Endodermal cell (in vitro differentiated cells): ENCODE results near the gene HSPG2. TPM values are rescaled to one million over a fixed set of nuclear protein-coding genes. Genes with fewer than 3 reads are reported as not detected.

Experiments
- DNase-seq: peaks from one replicate; pipeline ENCODE4 v3.0.0-alpha.2; 2017
- H3K27ac ChIP-seq: 2 replicates; pipeline ENCODE4 v1.5.1; 2013; ENCODE audit warnings: mild to moderate bottlenecking, low read depth, low read length, moderate library complexity
- H3K27me3 ChIP-seq: 2 replicates; pipeline ENCODE4 v1.6.1; 2013; ENCODE audit warnings: mild to moderate bottlenecking, low read length, moderate library complexity; ENCODE audit not compliant: insufficient read depth, control insufficient read depth, poor library complexity, severe bottlenecking
- H3K36me3 ChIP-seq: 2 replicates; pipeline ENCODE4 v1.7.0; 2013; ENCODE audit warnings: mild to moderate bottlenecking, low read length, moderate library complexity; ENCODE audit not compliant: control insufficient read depth, insufficient read depth
- H3K4me1 ChIP-seq: one replicate; pipeline ENCODE4 v1.7.0; 2013; ENCODE audit warnings: low read length; ENCODE audit not compliant: control insufficient read depth, insufficient read depth
- H3K4me3 ChIP-seq: 2 replicates; pipeline ENCODE4 v1.5.1; 2013; ENCODE audit warnings: mild to moderate bottlenecking, low read length, moderate library complexity
- H3K9ac ChIP-seq: 2 replicates; pipeline ENCODE4 v1.6.1; 2013; ENCODE audit warnings: mild to moderate bottlenecking, low read length, moderate library complexity; ENCODE audit not compliant: poor library complexity, severe bottlenecking; ENCODE audit errors: extremely low read depth
- H3K9me3 ChIP-seq: 2 replicates; pipeline ENCODE4 v1.6.1; 2013; ENCODE audit warnings: mild to moderate bottlenecking, low read length, moderate library complexity; ENCODE audit not compliant: control insufficient read depth
- H3K27ac Mint-ChIP-seq: 2 replicates; pipeline ENCODE4 v1.8.0; 2020; ENCODE audit warnings: mixed read lengths
- H3K27me3 Mint-ChIP-seq: 2 replicates; pipeline ENCODE4 v1.8.0; 2021; ENCODE audit warnings: mild to moderate bottlenecking, mixed read lengths; ENCODE audit not compliant: insufficient read depth
- H3K36me3 Mint-ChIP-seq: 2 replicates; pipeline ENCODE4 v1.8.0; 2020; ENCODE audit warnings: low read depth, mixed read lengths
- H3K4me1 Mint-ChIP-seq: 2 replicates; pipeline ENCODE4 v1.8.0; 2020; ENCODE audit warnings: mixed read lengths
- H3K4me3 Mint-ChIP-seq: 2 replicates; pipeline ENCODE4 v1.8.0; 2020; ENCODE audit warnings: mild to moderate bottlenecking, moderate library complexity, mixed read lengths
- H3K9me3 Mint-ChIP-seq: 2 replicates; pipeline ENCODE4 v1.8.0; 2020; ENCODE audit warnings: mild to moderate bottlenecking, mixed read lengths
- WGBS, 2 experiments: methylation state at CpG; one replicate each; pipeline versions ENCODE4 v1.1.5 to v1.1.7; 2013; ENCODE audit warnings: missing lambda C conversion rate in 2 of 2, mixed read lengths in 1 of 2; ENCODE audit not compliant: insufficient coverage in 1 of 2, insufficient read length in 1 of 2; 5-methylcytosine and 5-hydroxymethylcytosine counted together
- total RNA-seq, 2 donors: library from RNA; stranded (reverse); fragmentation: NEBNext Ultra II Directional in 1 of 2; extraction: Animal tissue kit (Norgen Biotek cat#: 25700) in 1 of 2; gene quantifications; 2 replicates in 1 of 2; 3 replicates in 1 of 2; pipeline ENCODE4 v1.2.1, GENCODE V29; 2021
- TF ChIP-seq, protein P1 (sequence below): fragments of 200-600 bp; sonication (generic); conservative IDR thresholded peaks from 2 replicates; pipeline ENCODE4 v1.5.0; 2021; ENCODE audit warnings: antibody characterized with exemption, mild to moderate bottlenecking

The HSPG2 gene
- total RNA-seq, 2 donors from 2014 or later = 222 to 227 TPM

DNA sequence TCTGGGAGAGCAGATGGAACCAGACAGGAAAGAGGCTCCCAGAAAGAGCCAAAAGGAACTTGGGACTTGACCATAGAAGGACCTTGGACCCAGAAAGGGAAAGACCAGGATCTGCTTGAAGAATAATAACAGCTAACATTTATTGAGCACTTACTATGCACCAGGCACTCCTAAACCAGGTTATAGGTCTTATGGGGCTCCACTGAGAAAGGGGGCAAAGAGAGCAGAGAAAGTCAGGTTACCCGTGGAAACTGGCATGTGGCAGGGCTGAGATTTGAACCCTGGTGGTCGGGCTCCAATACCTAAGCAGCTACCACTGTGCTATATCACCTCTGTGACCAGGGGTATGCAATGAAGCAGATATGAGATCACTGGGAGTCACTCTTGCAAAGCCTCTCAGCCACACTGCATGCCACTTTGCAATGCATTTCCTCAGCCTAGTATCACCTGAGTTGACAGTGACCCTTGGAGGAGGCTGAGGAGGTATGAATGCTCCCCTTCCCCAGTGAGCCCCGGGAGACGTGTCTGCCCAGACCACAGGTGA is 37.8 kb downstream of the HSPG2 start:
- peak overlapping the region; percentile 64 for H3K27ac Mint-ChIP-seq

DNA sequence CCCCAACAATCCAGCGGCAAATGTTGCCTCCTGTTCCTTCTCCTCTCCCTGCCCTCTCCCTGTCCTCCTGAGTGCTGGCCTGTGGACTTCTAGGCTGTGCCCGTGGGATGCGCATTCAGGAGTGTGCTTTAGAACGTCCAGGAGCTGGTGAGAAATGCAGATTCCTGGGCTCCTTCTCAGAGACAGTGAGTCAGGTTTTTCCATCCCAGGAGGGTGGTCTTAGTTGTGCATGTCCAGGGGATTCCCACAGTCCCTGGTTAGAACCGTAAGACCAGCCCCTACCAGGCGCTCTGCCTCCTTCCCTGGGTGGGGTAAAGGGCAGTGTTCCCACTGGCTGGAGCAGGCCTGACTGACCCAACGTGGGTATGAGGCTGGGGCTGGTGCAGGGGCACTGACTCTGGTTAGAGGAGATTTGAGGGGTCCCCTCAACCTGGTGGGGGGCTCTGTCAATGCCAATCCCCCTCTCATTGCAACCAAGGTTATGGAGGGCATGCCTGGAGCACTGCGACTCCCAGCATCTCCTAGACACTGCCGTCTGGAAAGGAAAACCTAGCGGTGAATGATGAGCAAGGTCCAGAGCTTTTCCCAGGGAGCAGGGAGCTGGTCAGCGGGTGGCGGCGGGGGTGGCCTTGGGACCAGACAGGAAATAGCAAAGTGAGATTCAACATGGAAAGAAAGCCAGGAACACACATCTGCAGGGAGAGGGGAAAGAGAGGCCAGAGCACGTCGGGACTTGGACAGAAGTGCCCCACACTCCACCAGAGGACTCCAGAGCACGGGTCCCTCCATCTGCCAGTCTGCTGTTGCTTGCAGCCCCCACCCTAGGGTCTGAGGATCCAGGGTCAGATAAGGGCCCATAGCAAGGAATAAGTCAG is 38.5 kb downstream of the HSPG2 start:
- Mint-ChIP-seq H3K4me1 (peaks cover 21% of the 10 kb centered on the region), H3K27me3 (no peaks in the 10 kb centered on the region), H3K27ac (peak overlapping the region; percentile 50), H3K4me3 (no peak overlapping the region), H3K36me3 (peaks cover 14% of the 10 kb centered on the region), H3K9me3 (no peaks in the 10 kb centered on the region)
- Histone ChIP-seq H3K4me1 (peaks cover 3% of the 10 kb centered on the region), H3K9me3 (no peaks in the 10 kb centered on the region), H3K36me3 (peaks cover 70% of the 10 kb centered on the region), H3K27me3 (no peaks in the 10 kb centered on the region), H3K27ac (no peak overlapping the region), H3K9ac (no peak overlapping the region), H3K4me3 (no peak overlapping the region)
- WGBS, 2 experiments = 93 to 94% methylated on average over 9 to 16 of the region's 16 CpGs
- TF ChIP-seq, protein P1, sequence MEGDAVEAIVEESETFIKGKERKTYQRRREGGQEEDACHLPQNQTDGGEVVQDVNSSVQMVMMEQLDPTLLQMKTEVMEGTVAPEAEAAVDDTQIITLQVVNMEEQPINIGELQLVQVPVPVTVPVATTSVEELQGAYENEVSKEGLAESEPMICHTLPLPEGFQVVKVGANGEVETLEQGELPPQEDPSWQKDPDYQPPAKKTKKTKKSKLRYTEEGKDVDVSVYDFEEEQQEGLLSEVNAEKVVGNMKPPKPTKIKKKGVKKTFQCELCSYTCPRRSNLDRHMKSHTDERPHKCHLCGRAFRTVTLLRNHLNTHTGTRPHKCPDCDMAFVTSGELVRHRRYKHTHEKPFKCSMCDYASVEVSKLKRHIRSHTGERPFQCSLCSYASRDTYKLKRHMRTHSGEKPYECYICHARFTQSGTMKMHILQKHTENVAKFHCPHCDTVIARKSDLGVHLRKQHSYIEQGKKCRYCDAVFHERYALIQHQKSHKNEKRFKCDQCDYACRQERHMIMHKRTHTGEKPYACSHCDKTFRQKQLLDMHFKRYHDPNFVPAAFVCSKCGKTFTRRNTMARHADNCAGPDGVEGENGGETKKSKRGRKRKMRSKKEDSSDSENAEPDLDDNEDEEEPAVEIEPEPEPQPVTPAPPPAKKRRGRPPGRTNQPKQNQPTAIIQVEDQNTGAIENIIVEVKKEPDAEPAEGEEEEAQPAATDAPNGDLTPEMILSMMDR = no peak
- no peak for DNase-seq

More for the DNA sequence above, 37.8 kb downstream of the HSPG2 start:
- TF ChIP-seq, protein P1 = no peak
- Histone ChIP-seq H3K4me1 (peaks cover 3% of the 10 kb centered on the region), H3K27ac (no peak overlapping the region), H3K4me3 (no peak overlapping the region), H3K9me3 (no peaks in the 10 kb centered on the region), H3K27me3 (no peaks in the 10 kb centered on the region), H3K36me3 (peaks cover 66% of the 10 kb centered on the region), H3K9ac (no peak overlapping the region)
- Mint-ChIP-seq H3K36me3 (peaks cover 10% of the 10 kb centered on the region), H3K9me3 (no peaks in the 10 kb centered on the region), H3K4me1 (peaks cover 21% of the 10 kb centered on the region), H3K4me3 (no peak overlapping the region), H3K27me3 (no peaks in the 10 kb centered on the region)
- WGBS, 2 experiments = 96 to 100% methylated on average over 1 to 4 of the region's 4 CpGs
- no peak for DNase-seq

DNA sequence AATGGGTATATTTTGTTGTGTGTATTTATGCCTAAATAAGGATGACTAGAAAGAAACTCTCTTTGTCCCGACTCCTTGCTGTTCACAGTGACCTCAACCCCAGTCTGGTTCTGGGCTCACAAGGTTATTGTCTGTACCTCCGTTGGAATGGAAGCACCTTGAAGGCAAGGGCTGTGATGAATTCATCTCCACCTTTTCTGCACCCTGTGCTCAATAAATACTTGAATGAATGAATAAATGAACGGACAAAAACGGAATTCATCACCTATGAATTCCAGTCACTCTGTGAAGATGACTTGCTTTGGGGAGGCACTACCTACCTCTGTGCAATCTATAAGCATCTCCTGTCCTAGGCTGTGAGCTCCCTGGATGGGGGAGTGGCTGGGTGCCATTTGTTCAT is 39.3 kb downstream of the HSPG2 start:
- peaks cover 21% of the 10 kb centered on the region for H3K4me1 Mint-ChIP-seq
- DNase-seq = no peak
- 93 to 97% methylated on average over 2 to 4 of the region's 4 CpGs for WGBS, 2 experiments
- TF ChIP-seq, protein P1 = no peak
- Histone ChIP-seq H3K27me3 (no peaks in the 10 kb centered on the region), H3K4me3 (no peak overlapping the region), H3K4me1 (peaks cover 3% of the 10 kb centered on the region), H3K9ac (no peak overlapping the region), H3K27ac (no peak overlapping the region), H3K9me3 (no peaks in the 10 kb centered on the region), H3K36me3 (peaks cover 68% of the 10 kb centered on the region)
- H3K36me3 Mint-ChIP-seq = peaks cover 18% of the 10 kb centered on the region
- H3K9me3 Mint-ChIP-seq = no peaks in the 10 kb centered on the region
- peak overlapping the region; percentile 50 for H3K27ac Mint-ChIP-seq
- H3K27me3 Mint-ChIP-seq = no peaks in the 10 kb centered on the region
- H3K4me3 Mint-ChIP-seq = no peak overlapping the region
